CD14-positive monocyte (primary cell): Measurements from ENCODE around the gene MAP2K5. TPM values are rescaled to one million over a fixed set of nuclear protein-coding genes. Genes with fewer than 3 reads are reported as not detected.
A peak's percentile ranks its signal among the peaks of the same experiment; 100 is the strongest.

Source experiments
- DNase-seq, 3 donors: peaks; one replicate each; pipeline ENCODE4 v3.0.0-alpha.2; 2011 to 2022
- H2AFZ ChIP-seq: 2 replicates; pipeline ENCODE4 v1.6.0; 2012; ENCODE audit warnings: mild to moderate bottlenecking, low read depth, low read length, inconsistent platforms; ENCODE audit not compliant: insufficient read depth, poor library complexity, severe bottlenecking
- H3K27ac ChIP-seq, 2 donors: 1 replicate in 1 of 2; 2 replicates in 1 of 2; pipeline ENCODE4 v1.5.1; 2012 to 2013; ENCODE audit warnings: low read length in 2 of 2, control low read depth in 1 of 2, inconsistent platforms in 1 of 2, low read depth in 1 of 2, mild to moderate bottlenecking in 1 of 2
- H3K27me3 ChIP-seq, 2 donors: one replicate each; pipeline versions ENCODE4 v1.6.0 to v1.6.1; 2011 to 2013; ENCODE audit warnings: low read length in 2 of 2; ENCODE audit not compliant: control insufficient read depth in 2 of 2, insufficient read depth in 2 of 2
- H3K36me3 ChIP-seq, 2 donors: replicated peaks in 1 of 2; 1 replicate in 1 of 2; 2 replicates in 1 of 2; pipeline versions ENCODE4 v1.5.1 to v1.6.1; 2012 to 2013; ENCODE audit warnings: low read length in 2 of 2, control low read depth in 1 of 2, inconsistent platforms in 1 of 2, mild to moderate bottlenecking in 1 of 2; ENCODE audit not compliant: insufficient read depth in 2 of 2, control insufficient read depth in 1 of 2
- H3K4me1 ChIP-seq, 2 donors: 1 replicate in 1 of 2; 2 replicates in 1 of 2; pipeline versions ENCODE4 v1.5.1 to v1.6.1; 2012 to 2013; ENCODE audit warnings: low read length in 2 of 2, control low read depth in 1 of 2, inconsistent platforms in 1 of 2, mild to moderate bottlenecking in 1 of 2, moderate library complexity in 1 of 2; ENCODE audit not compliant: insufficient read depth in 2 of 2, control insufficient read depth in 1 of 2
- H3K4me2 ChIP-seq: replicated peaks from 2 replicates; pipeline ENCODE3; 2012; ENCODE audit warnings: low read length, moderate library complexity, mild to moderate bottlenecking; ENCODE audit not compliant: poor library complexity, severe bottlenecking; ENCODE audit errors: extremely low read depth
- H3K4me3 ChIP-seq, 3 experiments: fragments of 200-600 bp in 1 of 3; sonication (generic) in 1 of 3; replicated peaks in 1 of 3; 1 replicate in 2 of 3; 2 replicates in 1 of 3; pipeline ENCODE4 v1.5.1; 2011 to 2013; ENCODE audit warnings: low read length in 3 of 3, mild to moderate bottlenecking in 3 of 3, control low read depth in 2 of 3, low read depth in 2 of 3, inconsistent platforms in 1 of 3, moderate library complexity in 1 of 3
- H3K79me2 ChIP-seq: 2 replicates; pipeline ENCODE4 v1.6.0; 2012; ENCODE audit warnings: mild to moderate bottlenecking, control low read depth, inconsistent platforms, low read length, moderate library complexity; ENCODE audit not compliant: insufficient read depth
- H3K9ac ChIP-seq: 2 replicates; pipeline ENCODE4 v1.6.0; 2017; ENCODE audit warnings: low read length, mild to moderate bottlenecking; ENCODE audit not compliant: insufficient read depth, poor library complexity, severe bottlenecking
- H3K9me3 ChIP-seq, 2 donors: replicated peaks in 1 of 2; 1 replicate in 1 of 2; 2 replicates in 1 of 2; pipeline versions ENCODE4 v1.5.1 to v1.6.1; 2012 to 2013; ENCODE audit warnings: low read length in 2 of 2, control low read depth in 1 of 2; ENCODE audit not compliant: control insufficient read depth in 1 of 2, insufficient read depth in 1 of 2
- H4K20me1 ChIP-seq: 2 replicates; pipeline ENCODE4 v1.6.0; 2012; ENCODE audit warnings: mild to moderate bottlenecking, low read length, control low read depth, moderate library complexity; ENCODE audit not compliant: insufficient read depth
- H3K27ac Mint-ChIP-seq, 7 donors: one replicate each; pipeline ENCODE4 v1.8.0; 2020; ENCODE audit warnings: mild to moderate bottlenecking in 7 of 7, mixed read lengths in 7 of 7, moderate library complexity in 6 of 7, inconsistent platforms in 2 of 7
- H3K27me3 Mint-ChIP-seq, 3 donors: one replicate each; pipeline ENCODE4 v1.8.0; 2021 to 2022; ENCODE audit warnings: low read depth in 3 of 3, mild to moderate bottlenecking in 3 of 3, mixed read lengths in 3 of 3, moderate library complexity in 3 of 3, inconsistent platforms in 1 of 3
- H3K36me3 Mint-ChIP-seq, 2 donors: one replicate each; pipeline ENCODE4 v1.8.0; 2020; ENCODE audit warnings: mixed read lengths in 2 of 2, inconsistent platforms in 1 of 2, mild to moderate bottlenecking in 1 of 2
- H3K4me1 Mint-ChIP-seq: one replicate; pipeline ENCODE4 v1.8.0; 2020; ENCODE audit warnings: mild to moderate bottlenecking, mixed read lengths
- H3K4me3 Mint-ChIP-seq, 2 donors: one replicate each; pipeline ENCODE4 v1.8.0; 2020; ENCODE audit warnings: mild to moderate bottlenecking in 2 of 2, mixed read lengths in 2 of 2, moderate library complexity in 1 of 2
- H3K9me3 Mint-ChIP-seq, 7 donors: one replicate each; pipeline ENCODE4 v1.8.0; 2020 to 2022; ENCODE audit warnings: mixed read lengths in 7 of 7, mild to moderate bottlenecking in 6 of 7, moderate library complexity in 6 of 7, inconsistent platforms in 2 of 7
- CTCF ChIP-seq: fragments of 200-600 bp; IDR thresholded peaks from one replicate; pipeline ENCODE4 v1.8.0; 2022; ENCODE audit warnings: antibody characterized with exemption, mild to moderate bottlenecking
- WGBS: methylation state at CpG from one replicate; pipeline ENCODE4 v1.1.5; 2013; ENCODE audit warnings: missing lambda C conversion rate; ENCODE audit not compliant: insufficient coverage; 5-methylcytosine and 5-hydroxymethylcytosine counted together
- intact Hi-C, 2 donors: fragments of 100-400 bp; cut with micrococcal nuclease; formaldehyde crosslinking; loops; one replicate each; pipeline versions ENCODE4 v1.15.0 to v1.15.1; 2023
- polyA plus RNA-seq, 3 donors: library from polyadenylated mRNA; depleted of rRNA in 1 of 3; unstranded in 2 of 3; stranded (reverse) in 1 of 3; fragments of 300-500 nt in 2 of 3; fragments of >200 nt in 1 of 3; fragmentation: Illumina TruSeq in 2 of 3; gene quantifications; 1 replicate in 2 of 3; 2 replicates in 1 of 3; pipeline ENCODE4 v1.2.3, GENCODE V29; 2012 to 2021

MAP2K5 gene
- polyA plus RNA-seq, 3 donors = 10.2 to 11.3 (median 10.6) TPM

GRCh38 chr15:67692573-67692972, 150.1 kb downstream of the MAP2K5 start:
- Histone ChIP-seq H3K27me3 (no peaks in the 10 kb centered on the region), H3K9ac (no peak overlapping the region), H4K20me1 (no peaks in the 10 kb centered on the region), H3K9me3 (no peaks in the 10 kb centered on the region), H3K36me3 (peaks cover 0 to 7% of the 10 kb centered on the region in 2 donors), H3K4me2 (no peak overlapping the region), H3K27ac (no peak overlapping the region), H3K4me3 (no peak overlapping the region), H3K4me1 (no peaks in the 10 kb centered on the region), H2AFZ (no peak overlapping the region), H3K79me2 (no peaks in the 10 kb centered on the region)
- Mint-ChIP-seq H3K4me3 (no peak overlapping the region), H3K4me1 (no peaks in the 10 kb centered on the region), H3K27ac (no peak overlapping the region), H3K27me3 (no peaks in the 10 kb centered on the region), H3K36me3 (peaks cover 15 to 21% of the 10 kb centered on the region in 2 donors), H3K9me3 (peaks cover 0 to 3% (median 0%) of the 10 kb centered on the region in 7 donors)
- intact Hi-C loops = no loop called here
- no peak for TF ChIP-seq CTCF
- WGBS = 100% methylated on average over 2 of the region's 3 CpGs
- no peak for DNase-seq

- Histone ChIP-seq H3K36me3 (peaks cover 0 to 7% of the 10 kb centered on the region in 2 donors), H3K4me1 (no peaks in the 10 kb centered on the region), H3K27me3 (no peaks in the 10 kb centered on the region), H2AFZ (no peak overlapping the region), H3K27ac (no peak overlapping the region), H3K4me2 (no peak overlapping the region), H3K9ac (no peak overlapping the region), H3K79me2 (no peaks in the 10 kb centered on the region), H4K20me1 (no peaks in the 10 kb centered on the region), H3K9me3 (no peaks in the 10 kb centered on the region), H3K4me3 (no peak overlapping the region)
- no CpG with 5 or more reads among the region's 1 CpG for WGBS
- peaks cover 0 to 3% (median 0%) of the 10 kb centered on the region in 7 donors for H3K9me3 Mint-ChIP-seq
- peaks cover 22 to 31% of the 10 kb centered on the region in 2 donors for H3K36me3 Mint-ChIP-seq
- DNase-seq = no peak
- peak overlapping the region in 1 of 7 donors; percentile 46 for H3K27ac Mint-ChIP-seq
- intact Hi-C loops = no loop called here
- no peaks in the 10 kb centered on the region for H3K4me1 Mint-ChIP-seq
- H3K27me3 Mint-ChIP-seq = no peaks in the 10 kb centered on the region
- no peak overlapping the region for H3K4me3 Mint-ChIP-seq
- TF ChIP-seq CTCF = no peak
Measured at GRCh38 chr15:67696087-67696486, 153.6 kb downstream of the MAP2K5 start.
